SK-N-SH (cell line): ENCODE measurements around the gene TNFSF11.

ENCODE experiments used
- EZH2phosphoT487 ChIP-seq: fragments of 200-600 bp; sonication (generic); IDR thresholded peaks from 2 replicates; pipeline ENCODE4 v1.6.1; 2017; ENCODE audit warnings: low read depth, mixed run types, mild to moderate bottlenecking, antibody characterized with exemption, moderate library complexity, borderline replicate concordance
- TCF12 ChIP-seq: IDR thresholded peaks from 2 replicates; pipeline ENCODE4 v1.4.0; 2012
- TF ChIP-seq, protein P1 (sequence below): fragments of 200-600 bp; sonication (generic); IDR thresholded peaks from 2 replicates; pipeline ENCODE4 v1.6.1; 2017; ENCODE audit warnings: antibody characterized with exemption, mild to moderate bottlenecking, moderate library complexity

DNA sequence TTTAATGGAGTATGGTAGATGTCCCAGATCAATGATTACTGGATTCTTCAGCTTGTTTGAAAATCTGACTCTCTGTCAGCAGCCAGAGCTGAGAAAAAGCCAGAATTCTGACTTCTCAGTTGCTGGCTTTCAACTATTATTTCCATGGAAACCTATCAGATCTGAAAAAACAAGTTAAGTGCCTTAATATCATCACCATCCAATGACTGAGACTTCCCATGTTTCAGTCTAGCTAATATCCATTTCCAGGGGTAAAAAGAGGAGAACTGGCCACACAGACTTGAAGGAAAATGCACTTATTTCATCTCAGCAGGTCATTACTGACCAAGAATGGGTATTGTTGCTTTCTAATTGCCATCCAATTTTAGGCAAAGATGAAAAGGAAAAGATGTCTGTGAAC is 75.2 kb downstream of the TNFSF11 start:
- TF ChIP-seq, protein P1, sequence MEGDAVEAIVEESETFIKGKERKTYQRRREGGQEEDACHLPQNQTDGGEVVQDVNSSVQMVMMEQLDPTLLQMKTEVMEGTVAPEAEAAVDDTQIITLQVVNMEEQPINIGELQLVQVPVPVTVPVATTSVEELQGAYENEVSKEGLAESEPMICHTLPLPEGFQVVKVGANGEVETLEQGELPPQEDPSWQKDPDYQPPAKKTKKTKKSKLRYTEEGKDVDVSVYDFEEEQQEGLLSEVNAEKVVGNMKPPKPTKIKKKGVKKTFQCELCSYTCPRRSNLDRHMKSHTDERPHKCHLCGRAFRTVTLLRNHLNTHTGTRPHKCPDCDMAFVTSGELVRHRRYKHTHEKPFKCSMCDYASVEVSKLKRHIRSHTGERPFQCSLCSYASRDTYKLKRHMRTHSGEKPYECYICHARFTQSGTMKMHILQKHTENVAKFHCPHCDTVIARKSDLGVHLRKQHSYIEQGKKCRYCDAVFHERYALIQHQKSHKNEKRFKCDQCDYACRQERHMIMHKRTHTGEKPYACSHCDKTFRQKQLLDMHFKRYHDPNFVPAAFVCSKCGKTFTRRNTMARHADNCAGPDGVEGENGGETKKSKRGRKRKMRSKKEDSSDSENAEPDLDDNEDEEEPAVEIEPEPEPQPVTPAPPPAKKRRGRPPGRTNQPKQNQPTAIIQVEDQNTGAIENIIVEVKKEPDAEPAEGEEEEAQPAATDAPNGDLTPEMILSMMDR, result no peak
- TF ChIP-seq EZH2phosphoT487 (no peak), TCF12 (no peak)
